IMR-90 (cell line): ENCODE results near the gene SURF6. TPM values are rescaled to one million over a fixed set of nuclear protein-coding genes. Genes with fewer than 3 reads are reported as not detected.

Source experiments
- ATAC-seq: fragments of 200-7000 bp; cut with Tn5 transposase; 2 replicates; pipeline ENCODE4 v1.9.1; 2020; ENCODE audit warnings: low read depth, mild to moderate bottlenecking, moderate library complexity
- BruUV-seq: library from RNA; stranded (reverse); fragments of 400-500 nt; replicated peaks from 2 replicates; lab custom pipeline; 2021; lab: Mats Ljungman, UMichigan
- CTCF ChIA-PET: fragments of 300-600 bp; formaldehyde crosslinking; extraction: SDS; loops from one replicate; lab custom pipeline; 2021; ENCODE audit warnings: antibody characterized with exemption; lab: Yijun Ruan, JAX
- POLR2A ChIA-PET: fragments of 300-600 bp; sonication (Branson Sonifier 250); formaldehyde crosslinking; loops from one replicate; lab custom pipeline; 2022; ENCODE audit warnings: antibody characterized with exemption; ENCODE audit not compliant: unreplicated experiment; lab: Charles Lee
- DNase-seq: peaks from one replicate; pipeline ENCODE4 v3.0.0; 2013
- H2AFZ ChIP-seq: replicated peaks from 2 replicates; pipeline ENCODE3; 2013; ENCODE audit warnings: low read length, mild to moderate bottlenecking; ENCODE audit not compliant: poor library complexity
- H2AK5ac ChIP-seq: 2 replicates; pipeline ENCODE4 v1.6.1; 2013; ENCODE audit warnings: low read depth, low read length, inconsistent platforms
- H2AK9ac ChIP-seq: replicated peaks from 2 replicates; pipeline ENCODE3; 2013; ENCODE audit warnings: mild to moderate bottlenecking, low read depth, low read length, moderate library complexity; ENCODE audit not compliant: poor library complexity
- H2BK120ac ChIP-seq: 2 replicates; pipeline ENCODE4 v1.6.1; 2013; ENCODE audit warnings: low read depth, low read length, inconsistent platforms
- H2BK15ac ChIP-seq: 3 replicates; pipeline ENCODE4 v1.6.1; 2013; ENCODE audit warnings: low read depth, low read length, inconsistent platforms
- H2BK20ac ChIP-seq: 2 replicates; pipeline ENCODE4 v1.6.1; 2013; ENCODE audit warnings: low read depth, mild to moderate bottlenecking, inconsistent platforms, low read length, moderate library complexity
- H2BK5ac ChIP-seq: 2 replicates; pipeline ENCODE4 v1.6.1; 2013; ENCODE audit warnings: mild to moderate bottlenecking, low read depth, low read length, inconsistent platforms; ENCODE audit not compliant: poor library complexity, severe bottlenecking
- H3K14ac ChIP-seq: replicated peaks from 2 replicates; pipeline ENCODE4 v1.6.1; 2013; ENCODE audit warnings: low read depth, low read length, inconsistent platforms
- H3K18ac ChIP-seq: 2 replicates; pipeline ENCODE4 v1.6.1; 2013; ENCODE audit warnings: low read depth, low read length, control low read depth
- H3K23ac ChIP-seq: 2 replicates; pipeline ENCODE4 v1.6.1; 2013; ENCODE audit warnings: low read depth, low read length, inconsistent platforms
- H3K27ac ChIP-seq: 2 replicates; pipeline ENCODE4 v1.5.1; 2013; ENCODE audit warnings: mild to moderate bottlenecking, control low read depth, low read length; ENCODE audit not compliant: insufficient read depth
- H3K27me3 ChIP-seq: 2 replicates; pipeline ENCODE4 v1.6.1; 2013; ENCODE audit warnings: low read length; ENCODE audit not compliant: control insufficient read depth, insufficient read depth
- H3K36me3 ChIP-seq: 2 replicates; pipeline ENCODE4 v1.6.1; 2013; ENCODE audit warnings: low read length, mixed read lengths; ENCODE audit not compliant: control insufficient read depth, insufficient read depth
- H3K4ac ChIP-seq: 2 replicates; pipeline ENCODE4 v1.6.1; 2013; ENCODE audit warnings: low read depth, low read length, inconsistent platforms
- H3K4me1 ChIP-seq: 2 replicates; pipeline ENCODE4 v1.6.1; 2013; ENCODE audit warnings: low read length, mixed read lengths; ENCODE audit not compliant: control insufficient read depth, insufficient read depth
- H3K4me2 ChIP-seq: 2 replicates; pipeline ENCODE4 v1.6.1; 2013; ENCODE audit warnings: low read depth, mild to moderate bottlenecking, control low read depth, low read length, moderate library complexity
- H3K4me3 ChIP-seq: 2 replicates; pipeline ENCODE4 v1.5.1; 2013; ENCODE audit warnings: low read depth, mild to moderate bottlenecking, control low read depth, low read length, moderate library complexity; ENCODE audit not compliant: insufficient read depth
- H3K56ac ChIP-seq: 2 replicates; pipeline ENCODE4 v1.6.1; 2013; ENCODE audit warnings: low read length, inconsistent platforms; ENCODE audit not compliant: insufficient read depth; ENCODE audit errors: extremely low read depth
- H3K79me1 ChIP-seq, 2 experiments: 2 replicates each; pipeline ENCODE4 v1.6.1; 2013; ENCODE audit warnings: low read length in 2 of 2, inconsistent platforms in 1 of 2, low read depth in 1 of 2
- H3K9ac ChIP-seq: 2 replicates; pipeline ENCODE4 v1.6.1; 2013; ENCODE audit warnings: low read depth, low read length, control low read depth
- H3K9me1 ChIP-seq: 2 replicates; pipeline ENCODE4 v1.6.1; 2013; ENCODE audit warnings: low read length, inconsistent platforms; ENCODE audit not compliant: insufficient read depth
- H3K9me3 ChIP-seq: 2 replicates; pipeline ENCODE4 v1.6.1; 2013; ENCODE audit warnings: low read length; ENCODE audit not compliant: control insufficient read depth, insufficient read depth
- H4K20me1 ChIP-seq: 2 replicates; pipeline ENCODE4 v1.6.1; 2013; ENCODE audit warnings: low read length, inconsistent platforms; ENCODE audit not compliant: insufficient read depth
- H4K5ac ChIP-seq: 2 replicates; pipeline ENCODE4 v1.6.1; 2013; ENCODE audit warnings: mild to moderate bottlenecking, low read depth, low read length, control low read depth
- H4K8ac ChIP-seq, 2 experiments: 2 replicates each; pipeline ENCODE4 v1.6.1; 2013; ENCODE audit warnings: low read depth in 2 of 2, low read length in 2 of 2, control low read depth in 1 of 2, inconsistent platforms in 1 of 2
- H4K91ac ChIP-seq: 2 replicates; pipeline ENCODE4 v1.6.1; 2013; ENCODE audit warnings: low read depth, low read length, inconsistent platforms; ENCODE audit not compliant: insufficient read depth
- CHD1 ChIP-seq: IDR thresholded peaks from 2 replicates; pipeline ENCODE4 v1.6.1; 2012; ENCODE audit warnings: low read depth, low read length, improper control_type of control experiment
- FOS ChIP-seq: fragments of 150-350 bp; IDR thresholded peaks from 2 replicates; pipeline ENCODE4 v1.6.1; 2016; ENCODE audit warnings: low read depth, low read length
- MAFK ChIP-seq: IDR thresholded peaks from 2 replicates; pipeline ENCODE4 v1.6.1; 2012; ENCODE audit warnings: low read depth, low read length, improper control_type of control experiment
- POLR2A ChIP-seq: IDR thresholded peaks from 2 replicates; pipeline ENCODE4 v1.6.1; 2012; ENCODE audit warnings: mild to moderate bottlenecking, low read depth, low read length
- WGBS, 2 experiments: methylation state at CpG; one replicate each; pipeline versions ENCODE4 v1.1.5 to v1.1.7; 2013; ENCODE audit warnings: missing lambda C conversion rate in 2 of 2; ENCODE audit not compliant: insufficient read length in 1 of 2; ENCODE audit errors: extremely low coverage in 2 of 2; 5-methylcytosine and 5-hydroxymethylcytosine counted together
- dilution Hi-C: fragments of 300-500 bp; cut with HindIII; formaldehyde crosslinking; loops from one replicate; pipeline ENCODE4 v1.14.3; 2018; ENCODE audit warnings: low sequenced_read_pairs; ENCODE audit not compliant: unreplicated experiment
- in situ Hi-C: fragments of 300-500 bp; cut with MboI; formaldehyde crosslinking; loops from 3 replicates; pipeline ENCODE4 v1.14.3; 2019; ENCODE audit warnings: low sequenced_read_pairs, inconsistent platforms, mixed read lengths
- intact Hi-C: fragments of 100-400 bp; cut with micrococcal nuclease; formaldehyde crosslinking; loops from 2 replicates; pipeline ENCODE4 v1.10.0; 2022
- polyA plus RNA-seq, 3 experiments: library from polyadenylated mRNA; depleted of rRNA; stranded (reverse); fragments of >200 nt; gene quantifications; 2 replicates each; pipeline ENCODE4 v1.2.3, GENCODE V29; 2012; ENCODE audit warnings: low replicate concordance in 1 of 3
- total RNA-seq: library from RNA; depleted of rRNA; stranded (reverse); fragments of >200 nt; gene quantifications from 2 replicates; pipeline ENCODE4 v1.2.3, GENCODE V29; 2012
- TF ChIP-seq, protein P1 (sequence below): fragments of 150-350 bp; IDR thresholded peaks from 2 replicates; pipeline ENCODE4 v1.6.1; 2016; ENCODE audit warnings: low read depth, mild to moderate bottlenecking, low read length, moderate library complexity, borderline replicate concordance

SURF6 gene
- total and polyA plus RNA-seq, 2 of the 4 experiments (the other 2 are of a cell fraction): 6.1 to 12.8 TPM

DNA sequence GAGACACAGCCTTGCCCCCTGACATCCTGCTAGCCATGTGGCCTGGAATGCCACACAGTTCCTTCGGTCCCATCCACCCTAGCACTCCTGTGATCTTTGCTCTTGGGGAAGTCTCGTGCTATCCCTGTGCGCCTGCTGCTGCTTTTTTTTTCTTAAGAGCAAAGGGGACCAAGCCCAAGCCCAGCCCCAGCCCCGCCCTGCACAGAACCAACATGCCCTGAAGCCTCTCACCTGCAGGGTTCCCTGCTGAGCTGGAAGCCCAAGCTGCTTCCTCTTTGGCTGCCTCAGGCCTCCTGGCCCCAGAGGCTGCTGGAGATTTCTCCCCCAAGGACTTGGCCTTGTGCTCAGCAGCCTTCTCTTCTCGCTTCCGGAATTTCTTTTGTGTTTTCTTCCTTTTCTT lies 1.8 kb downstream of the SURF6 start:
- POLR2A ChIA-PET: no interaction called here
- BruUV-seq: no TSS peak
- ATAC-seq (no peak), DNase-seq (no peak)
- H4K8ac ChIP-seq: no peak overlapping the region
- no peak overlapping the region for H2AK5ac ChIP-seq
- CTCF ChIA-PET: interaction anchor here (0.5 kb wide), 1 partner anchor 136 kb away, joined by 3 read pairs; no protein-coding TSS in a partner anchor
- no peaks in the 10 kb centered on the region; the same call in 1 of the 2 replicates for H4K20me1 ChIP-seq
- no peak overlapping the region for H2BK15ac ChIP-seq
- H3K36me3 ChIP-seq: peaks cover 37% of the 10 kb centered on the region
- H3K9ac ChIP-seq: no peak overlapping the region
- in situ Hi-C loops: no loop called here
- no peak overlapping the region for H3K18ac ChIP-seq
- no peak overlapping the region for H3K4me2 ChIP-seq
- peaks cover 17 to 34% of the 10 kb centered on the region in 2 experiments; a peak in 3 of 4 replicates for H3K79me1 ChIP-seq
- no peak overlapping the region for H2BK5ac ChIP-seq
- no peak overlapping the region for H3K56ac ChIP-seq
- H2AK9ac ChIP-seq: no peak overlapping the region
- no peak overlapping the region for H3K4ac ChIP-seq
- no CpG with 5 or more reads among the region's 6 CpGs for whole genome bisulfite sequencing, 2 experiments
- H3K14ac ChIP-seq: no peak overlapping the region
- no peaks in the 10 kb centered on the region for H3K9me3 ChIP-seq
- TF ChIP-seq, protein P1, sequence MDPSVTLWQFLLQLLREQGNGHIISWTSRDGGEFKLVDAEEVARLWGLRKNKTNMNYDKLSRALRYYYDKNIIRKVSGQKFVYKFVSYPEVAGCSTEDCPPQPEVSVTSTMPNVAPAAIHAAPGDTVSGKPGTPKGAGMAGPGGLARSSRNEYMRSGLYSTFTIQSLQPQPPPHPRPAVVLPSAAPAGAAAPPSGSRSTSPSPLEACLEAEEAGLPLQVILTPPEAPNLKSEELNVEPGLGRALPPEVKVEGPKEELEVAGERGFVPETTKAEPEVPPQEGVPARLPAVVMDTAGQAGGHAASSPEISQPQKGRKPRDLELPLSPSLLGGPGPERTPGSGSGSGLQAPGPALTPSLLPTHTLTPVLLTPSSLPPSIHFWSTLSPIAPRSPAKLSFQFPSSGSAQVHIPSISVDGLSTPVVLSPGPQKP: no peak
- TF ChIP-seq FOS (no peak), CHD1 (no peak), POLR2A (no peak), MAFK (no peak)
- no peaks in the 10 kb centered on the region for H3K4me1 ChIP-seq
- no peak overlapping the region for H3K27ac ChIP-seq
- dilution Hi-C loops: no loop called here
- H4K91ac ChIP-seq: no peak overlapping the region
- no peak overlapping the region for H2BK20ac ChIP-seq
- peaks cover 10% of the 10 kb centered on the region; the same call in 1 of the 2 replicates for H3K9me1 ChIP-seq
- H3K27me3 ChIP-seq: no peaks in the 10 kb centered on the region
- no peak overlapping the region for H4K5ac ChIP-seq
- H3K23ac ChIP-seq: no peak overlapping the region
- intact Hi-C loops: no loop called here
- no peak overlapping the region for H2BK120ac ChIP-seq
- H2AFZ ChIP-seq: no peak overlapping the region
- no peak overlapping the region for H3K4me3 ChIP-seq
